Measurements from ENCODE around the gene STMN3. TPM values are rescaled to one million over a fixed set of nuclear protein-coding genes. Genes with fewer than 3 reads are reported as not detected.
"Not testable (repeated sequence)": the region's sequence is repeated elsewhere in the genome, so short reads cannot be mapped to it uniquely, and the experiment has no call there.

The STMN3 gene
- total RNA-seq, 4 donors from 2014 or later, result 7.6 to 17.4 (median 12.0) TPM

GRCh38 chr20:63612276-63612931, 40.8 kb downstream of the STMN3 start:
- no peak for DNase-seq (ENCODE audit: low spot score)
- ATAC-seq (ENCODE audit: low FRiP score), result no peak
- TF ChIP-seq CTCF (IDR thresholded peaks at IDR 0.05), result no peak

DNA sequence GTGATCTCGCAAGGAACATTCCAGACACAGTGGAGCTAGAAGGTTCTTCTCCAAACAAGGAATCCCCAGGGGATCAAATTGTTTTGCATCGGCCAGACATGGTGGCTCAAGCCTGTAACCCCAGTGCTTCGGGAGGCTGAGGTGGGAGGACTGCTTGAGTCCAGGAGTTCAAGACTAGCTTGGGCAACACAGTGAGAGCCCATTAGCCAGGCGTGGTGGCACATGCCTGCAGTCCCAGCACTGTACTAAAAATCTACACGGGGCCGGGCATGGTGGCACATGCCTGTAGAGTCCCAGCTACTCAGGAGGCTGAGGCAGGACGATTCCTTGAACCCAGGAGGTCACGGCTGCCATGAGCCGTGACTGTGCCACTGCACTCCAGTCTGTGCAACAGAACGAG, 41.6 kb downstream of the STMN3 start:
- no peak for ATAC-seq (ENCODE audit: low FRiP score)
- TF ChIP-seq CTCF (IDR thresholded peaks at IDR 0.05), result no peak
- no peak for DNase-seq (ENCODE audit: low spot score)

- ATAC-seq (ENCODE audit: low FRiP score) (no peak), DNase-seq (ENCODE audit: low spot score) (no peak)
- TF ChIP-seq CTCF (IDR thresholded peaks at IDR 0.05), result no peak
These were observed 42.4 kb downstream of the STMN3 start for GRCh38 chr20:63610581-63611435.

GRCh38 chr20:63606686-63607085, 46.5 kb downstream of the STMN3 start:
- no peak for DNase-seq (ENCODE audit: low spot score)
- ATAC-seq (ENCODE audit: low FRiP score), result no peak
- TF ChIP-seq CTCF (IDR thresholded peaks at IDR 0.05), result no peak

- no peak for TF ChIP-seq CTCF (IDR thresholded peaks at IDR 0.05)
These were observed 50.9 kb downstream of the STMN3 start for GRCh38 chr20:63602321-63602720.

GRCh38 chr20:63601679-63602078, 51.5 kb downstream of the STMN3 start:
- ATAC-seq (ENCODE audit: low FRiP score), result not testable (repeated sequence)

More at GRCh38 chr20:63602321-63602720, 50.9 kb downstream of the STMN3 start:
- ATAC-seq (ENCODE audit: low FRiP score), result no peak
- DNase-seq (ENCODE audit: low spot score), result no peak

GRCh38 chr20:63599396-63600050, 53.7 kb downstream of the STMN3 start:
- DNase-seq (ENCODE audit: low spot score), result no peak
- ATAC-seq (ENCODE audit: low FRiP score), result no peak
- no peak for TF ChIP-seq CTCF (IDR thresholded peaks at IDR 0.05)

More at GRCh38 chr20:63601679-63602078, 51.5 kb downstream of the STMN3 start:
- DNase-seq (ENCODE audit: low spot score), result not testable (repeated sequence)

Measured in omental fat pad (tissue), 4 donors.